Memory B cell (primary cell): ENCODE measurements around the gene ST6GALNAC1.

ENCODE experiments used
- ATAC-seq: fragments of 150-1000 bp; cut with Tn5 transposase; 2 replicates; pipeline ENCODE4 v1.10.0; 2021; ENCODE audit warnings: low read depth, mild to moderate bottlenecking, moderate library complexity
- DNase-seq, 2 donors: peaks; one replicate each; pipeline ENCODE4 v3.0.0; 2022; ENCODE audit warnings: low spot score in 2 of 2
- H3K27ac Mint-ChIP-seq: one replicate; pipeline ENCODE4 v1.8.0; 2022; ENCODE audit warnings: mild to moderate bottlenecking, moderate library complexity, mixed read lengths
- H3K27me3 Mint-ChIP-seq: one replicate; pipeline ENCODE4 v1.8.0; 2022; ENCODE audit warnings: mixed read lengths
- H3K36me3 Mint-ChIP-seq: one replicate; pipeline ENCODE4 v1.8.0; 2022; ENCODE audit warnings: mild to moderate bottlenecking, mixed read lengths
- H3K4me1 Mint-ChIP-seq: one replicate; pipeline ENCODE4 v1.8.0; 2022; ENCODE audit warnings: mixed read lengths
- H3K4me3 Mint-ChIP-seq: one replicate; pipeline ENCODE4 v1.8.0; 2022; ENCODE audit warnings: mild to moderate bottlenecking, moderate library complexity, mixed read lengths
- H3K9me3 Mint-ChIP-seq: one replicate; pipeline ENCODE4 v1.8.0; 2022; ENCODE audit warnings: mixed read lengths

Gene ST6GALNAC1

GRCh38 chr17:76599694-76600460 lies 43.7 kb downstream of the ST6GALNAC1 start:
- Mint-ChIP-seq H3K9me3 (no peaks in the 10 kb centered on the region), H3K36me3 (no peaks in the 10 kb centered on the region), H3K27ac (no peak overlapping the region), H3K27me3 (peaks cover 24% of the 10 kb centered on the region), H3K4me3 (no peak overlapping the region), H3K4me1 (peaks cover 3% of the 10 kb centered on the region)
- DNase-seq (no peak), ATAC-seq (no peak)

- no peak for ATAC-seq
- Mint-ChIP-seq H3K27ac (no peak overlapping the region), H3K9me3 (no peaks in the 10 kb centered on the region), H3K36me3 (no peaks in the 10 kb centered on the region), H3K4me1 (peaks cover 3% of the 10 kb centered on the region), H3K27me3 (peaks cover 28% of the 10 kb centered on the region), H3K4me3 (no peak overlapping the region)
- no peak for DNase-seq
Observed at GRCh38 chr17:76598004-76598439, 45.5 kb downstream of the ST6GALNAC1 start.

GRCh38 chr17:76597156-76598003 lies 46.2 kb downstream of the ST6GALNAC1 start:
- no peak for DNase-seq
- H3K27ac Mint-ChIP-seq: no peak overlapping the region
- H3K36me3 Mint-ChIP-seq: no peaks in the 10 kb centered on the region
- ATAC-seq: no peak
- H3K9me3 Mint-ChIP-seq: no peaks in the 10 kb centered on the region
- H3K27me3 Mint-ChIP-seq: peaks cover 22% of the 10 kb centered on the region
- peaks cover 3% of the 10 kb centered on the region for H3K4me1 Mint-ChIP-seq
- H3K4me3 Mint-ChIP-seq: no peak overlapping the region

GRCh38 chr17:76594690-76595089 lies 48.9 kb downstream of the ST6GALNAC1 start:
- no peaks in the 10 kb centered on the region for H3K36me3 Mint-ChIP-seq
- H3K4me3 Mint-ChIP-seq: no peak overlapping the region
- H3K9me3 Mint-ChIP-seq: no peaks in the 10 kb centered on the region
- H3K27ac Mint-ChIP-seq: no peak overlapping the region
- ATAC-seq (no peak), DNase-seq (no peak)
- H3K4me1 Mint-ChIP-seq: peaks cover 3% of the 10 kb centered on the region
- peaks cover 16% of the 10 kb centered on the region for H3K27me3 Mint-ChIP-seq

- no peak overlapping the region for H3K27ac Mint-ChIP-seq
- H3K27me3 Mint-ChIP-seq: peaks cover 19% of the 10 kb centered on the region
Observed at GRCh38 chr17:76593959-76594358, 49.6 kb downstream of the ST6GALNAC1 start.

GRCh38 chr17:76593384-76593826 lies 50.2 kb downstream of the ST6GALNAC1 start:
- no peak overlapping the region for H3K4me3 Mint-ChIP-seq
- H3K27me3 Mint-ChIP-seq: peaks cover 18% of the 10 kb centered on the region
- no peak overlapping the region for H3K27ac Mint-ChIP-seq
- peaks cover 3% of the 10 kb centered on the region for H3K4me1 Mint-ChIP-seq
- no peaks in the 10 kb centered on the region for H3K9me3 Mint-ChIP-seq
- ATAC-seq: no peak
- peaks cover under 1% of the 10 kb centered on the region for H3K36me3 Mint-ChIP-seq
- DNase-seq: no peak

More at GRCh38 chr17:76593959-76594358, 49.6 kb downstream of the ST6GALNAC1 start:
- Mint-ChIP-seq H3K9me3 (no peaks in the 10 kb centered on the region), H3K36me3 (no peaks in the 10 kb centered on the region), H3K4me3 (no peak overlapping the region), H3K4me1 (peaks cover 3% of the 10 kb centered on the region)
- DNase-seq (no peak), ATAC-seq (no peak)

GRCh38 chr17:76588182-76588581 lies 55.4 kb downstream of the ST6GALNAC1 start:
- Mint-ChIP-seq H3K27me3 (peaks cover 16% of the 10 kb centered on the region), H3K9me3 (no peaks in the 10 kb centered on the region), H3K4me3 (no peak overlapping the region), H3K4me1 (peaks cover 2% of the 10 kb centered on the region), H3K27ac (no peak overlapping the region), H3K36me3 (peaks cover 2% of the 10 kb centered on the region)
- DNase-seq (no peak), ATAC-seq (no peak)

GRCh38 chr17:76586741-76587487 lies 56.6 kb downstream of the ST6GALNAC1 start:
- H3K36me3 Mint-ChIP-seq: peaks cover 2% of the 10 kb centered on the region
- H3K27me3 Mint-ChIP-seq: peaks cover 16% of the 10 kb centered on the region
- no peak for DNase-seq
- ATAC-seq: no peak
- no peaks in the 10 kb centered on the region for H3K9me3 Mint-ChIP-seq
- peak overlapping the region; percentile 15 for H3K4me3 Mint-ChIP-seq
- H3K4me1 Mint-ChIP-seq: peaks cover 2% of the 10 kb centered on the region
- H3K27ac Mint-ChIP-seq: no peak overlapping the region

- Mint-ChIP-seq H3K27me3 (peaks cover 13% of the 10 kb centered on the region), H3K27ac (peak within 1 kb of the TSS; percentile 22), H3K4me3 (peak within 1 kb of the TSS; percentile 75), H3K36me3 (peaks cover 2% of the 10 kb centered on the region), H3K4me1 (peaks cover 2% of the 10 kb centered on the region), H3K9me3 (no peaks in the 10 kb centered on the region)
- ATAC-seq: peak; percentile 79
- peak; percentile 27 to 51 for DNase-seq
Observed at GRCh38 chr17:76585649-76586593, 57.6 kb downstream of the ST6GALNAC1 start, which contains the start of gene ST6GALNAC2. ST6GALNAC2 (minus strand) TSS chr17:76585860; CDS start chr17:76585808, 52 bp downstream.

- ATAC-seq: peak; percentile 7
- peak overlapping the region; percentile 22 for H3K27ac Mint-ChIP-seq
- H3K4me1 Mint-ChIP-seq: peaks cover 2% of the 10 kb centered on the region
- peaks cover 13% of the 10 kb centered on the region for H3K27me3 Mint-ChIP-seq
- H3K36me3 Mint-ChIP-seq: peaks cover 2% of the 10 kb centered on the region
- peak overlapping the region; percentile 75 for H3K4me3 Mint-ChIP-seq
- no peaks in the 10 kb centered on the region for H3K9me3 Mint-ChIP-seq
- peak in 1 of 2 donors; percentile 42 for DNase-seq
Observed at GRCh38 chr17:76585033-76585648, 58.4 kb downstream of the ST6GALNAC1 start.

- H3K27ac Mint-ChIP-seq: peak overlapping the region; percentile 22
- no peaks in the 10 kb centered on the region for H3K9me3 Mint-ChIP-seq
- DNase-seq (no peak), ATAC-seq (peak; percentile 3)
- peaks cover 2% of the 10 kb centered on the region for H3K36me3 Mint-ChIP-seq
- H3K27me3 Mint-ChIP-seq: peaks cover 13% of the 10 kb centered on the region
- peaks cover 2% of the 10 kb centered on the region for H3K4me1 Mint-ChIP-seq
- peak overlapping the region; percentile 75 for H3K4me3 Mint-ChIP-seq
Observed at GRCh38 chr17:76584427-76585032, 59.0 kb downstream of the ST6GALNAC1 start.

- Mint-ChIP-seq H3K27ac (no peak overlapping the region), H3K4me3 (no peak overlapping the region), H3K27me3 (peaks cover 2% of the 10 kb centered on the region), H3K36me3 (no peaks in the 10 kb centered on the region), H3K9me3 (no peaks in the 10 kb centered on the region), H3K4me1 (peaks cover 2% of the 10 kb centered on the region)
- ATAC-seq (no peak), DNase-seq (no peak)
Observed at GRCh38 chr17:76582660-76583059, 60.9 kb downstream of the ST6GALNAC1 start.
